Left cardiac atrium (tissue), 4 donors: ENCODE measurements around the gene CFAP157. TPM values are rescaled to one million over a fixed set of nuclear protein-coding genes. Genes with fewer than 3 reads are reported as not detected.

ENCODE experiments used
- ATAC-seq, 2 donors: fragments of 200-7000 bp; cut with Tn5 transposase; one replicate each; pipeline ENCODE4 v1.9.1; 2020; ENCODE audit warnings: mild to moderate bottlenecking in 2 of 2, moderate library complexity in 2 of 2
- DNase-seq: peaks from one replicate; pipeline ENCODE4 v3.0.0-alpha.2; 2020
- intact Hi-C, 2 donors: fragments of 100-400 bp; cut with DNase I; formaldehyde crosslinking; loops; one replicate each; pipeline versions ENCODE4 v1.14.1 to v1.15.1; 2022 to 2023
- long read RNA-seq: library from polyadenylated mRNA; unstranded; transcript quantifications from one replicate; pipeline ENCODE4 v2.0.0, GENCODE V29; 2021
- total RNA-seq, 2 donors: library from RNA; stranded (reverse); fragmentation: NEBNext Ultra II Directional; extraction: Animal tissue kit (Norgen Biotek cat#: 25700); gene quantifications; one replicate each; pipeline ENCODE4 v1.2.1, GENCODE V29; 2021
- donor health status: DM: no; HTN: yes; CAD: no.
- donor health status: DM: no; HTN: yes; CAD: no; lungs with severe emphysema.
- donor health status: DM: yes; HTN: yes; CAD: no.
- donor health status: Dilated cardiomyopathy.

CFAP157 gene
- not detected for total RNA-seq
- long read RNA-seq, partial matches to known transcripts, result 0 of 2 reads
- long read RNA-seq, other reads (novel, unspliced or antisense), result 2 of 2 reads

GRCh38 chr9:127706836-127707241 lies at the start of gene CFAP157:
TSS of gene CFAP157 (plus strand) at chr9:127706988. CDS start at chr9:127707032, 44 bp downstream.
- peak in 1 of 2 donors; percentile 33 for ATAC-seq
- intact Hi-C loops, result no loop called here
- DNase-seq, result no peak

GRCh38 chr9:127658428-127658827 lies 48.4 kb upstream of the CFAP157 start:
- ATAC-seq (no peak), DNase-seq (no peak)
- intact Hi-C loops, result no loop called here

DNA sequence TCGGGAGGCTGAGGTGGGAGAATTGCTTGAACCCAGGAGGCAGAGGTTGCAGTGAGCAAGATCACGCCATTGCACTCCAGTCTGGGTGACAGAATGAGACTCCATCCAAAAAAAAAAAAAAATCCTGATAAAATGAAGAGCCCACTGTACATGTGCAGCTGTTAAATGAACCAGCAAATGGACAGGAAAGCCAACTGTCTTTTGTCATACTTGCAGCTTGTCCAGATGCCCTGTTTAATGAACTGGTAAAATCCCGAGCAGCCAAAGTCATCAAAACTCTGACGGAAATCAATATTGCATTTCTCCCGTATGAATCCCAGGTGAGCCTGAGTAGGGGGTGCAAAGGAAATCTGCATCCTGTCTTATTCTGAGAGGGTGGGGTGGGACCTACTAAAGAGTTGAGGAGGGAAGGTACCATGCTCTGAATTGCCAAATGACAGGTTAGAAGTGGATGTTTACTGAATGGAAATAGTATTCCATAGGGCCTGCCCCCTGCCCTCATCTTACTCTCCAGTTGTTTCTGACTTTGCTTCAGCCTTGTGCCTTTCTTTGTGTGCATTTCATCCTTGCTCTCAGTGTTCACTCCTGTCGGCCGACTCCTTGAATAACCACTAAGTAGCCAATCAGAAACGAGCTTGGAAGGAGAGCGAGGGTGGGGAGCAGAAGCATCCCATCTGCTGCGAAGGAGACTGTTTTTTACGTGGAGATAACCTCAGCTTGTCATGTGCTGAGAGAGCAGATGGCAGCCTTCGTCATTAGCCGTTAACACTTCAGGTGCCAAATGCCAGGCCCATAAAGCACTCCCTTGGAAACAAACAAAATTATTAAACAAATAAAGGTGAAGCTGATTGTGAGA lies 45.7 kb upstream of the CFAP157 start:
- DNase-seq (no peak), ATAC-seq (no peak)
- intact Hi-C loops, result no loop called here

DNA sequence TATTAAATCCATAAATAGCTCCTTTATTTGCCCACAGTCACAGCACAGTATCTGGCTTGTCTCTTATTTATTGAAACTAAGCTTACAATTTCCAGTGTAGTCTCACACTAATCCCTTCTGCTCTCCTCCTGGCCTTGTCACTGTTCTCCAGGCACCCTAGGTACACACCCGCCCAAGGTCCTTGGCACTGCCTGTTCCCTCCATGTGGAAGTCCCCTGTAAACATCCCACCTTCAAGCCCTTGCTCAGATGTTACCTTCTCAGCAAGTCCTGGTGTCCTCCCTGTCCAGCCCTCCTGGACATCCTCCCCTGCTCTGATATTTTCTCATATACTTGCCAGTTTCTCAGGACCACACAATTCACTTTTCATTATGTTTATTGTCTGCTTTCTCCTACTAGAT lies 44.2 kb upstream of the CFAP157 start:
- intact Hi-C loops, result no loop called here
- ATAC-seq, result no peak
- DNase-seq, result no peak

GRCh38 chr9:127664324-127664677 lies 42.5 kb upstream of the CFAP157 start:
- intact Hi-C loops, result no loop called here
- DNase-seq (no peak), ATAC-seq (peak in 1 of 2 donors; percentile 35)

GRCh38 chr9:127664678-127665507 lies 41.9 kb upstream of the CFAP157 start:
- ATAC-seq, result peak; percentile 30 to 60
- DNase-seq, result peak; percentile 33
- intact Hi-C loops, result no loop called here

GRCh38 chr9:127667127-127667844 lies 39.5 kb upstream of the CFAP157 start:
- DNase-seq (no peak), ATAC-seq (no peak)
- intact Hi-C loops, result no loop called here

DNA sequence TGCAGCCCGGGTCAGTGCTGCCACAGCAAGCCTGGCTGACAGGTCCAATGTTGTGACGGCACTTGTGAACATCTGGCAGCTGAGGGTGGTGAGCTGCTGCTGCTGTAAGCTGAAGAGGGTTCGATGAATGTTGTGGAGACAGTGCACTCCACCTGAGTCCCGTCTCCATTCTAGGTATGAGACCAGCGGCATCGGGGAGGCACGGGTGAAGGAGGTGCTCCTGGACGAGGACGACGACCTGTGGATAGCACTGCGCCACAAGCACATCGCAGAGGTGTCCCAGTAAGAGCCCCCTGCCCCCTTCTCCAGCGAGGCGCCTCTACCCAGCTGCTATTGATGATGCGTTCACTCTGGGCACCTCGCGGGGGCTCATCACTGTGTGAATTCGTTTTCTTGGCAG lies 38.9 kb upstream of the CFAP157 start:
- DNase-seq (no peak), ATAC-seq (no peak)
- intact Hi-C loops, result no loop called here

- ATAC-seq (no peak), DNase-seq (no peak)
- intact Hi-C loops, result no loop called here
Measured at GRCh38 chr9:127673234-127673633, 33.6 kb upstream of the CFAP157 start.

- ATAC-seq, result peak in 1 of 2 donors; percentile 50
- DNase-seq, result no peak
- intact Hi-C loops, result no loop called here
Measured at GRCh38 chr9:127676638-127677037, 30.1 kb upstream of the CFAP157 start.

DNA sequence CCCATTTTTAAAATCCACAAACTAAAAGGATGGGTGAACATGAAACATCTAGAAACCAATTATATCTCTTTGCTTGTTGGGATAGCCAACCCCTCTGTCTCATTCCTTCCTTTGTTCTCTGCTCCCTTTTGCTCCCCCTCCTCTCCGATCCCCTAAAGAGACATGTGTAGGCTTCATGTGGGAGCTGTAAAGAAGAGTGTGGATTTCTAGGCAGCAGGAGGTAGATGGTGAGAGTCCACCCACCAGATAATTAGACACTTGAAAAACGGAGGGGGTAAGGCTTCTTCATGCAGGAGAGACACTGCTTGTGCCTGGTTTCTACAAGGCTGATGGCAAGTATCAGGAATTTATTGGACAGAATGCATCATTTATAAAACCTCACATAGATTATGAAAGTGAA lies 27.3 kb upstream of the CFAP157 start:
- ATAC-seq, result no peak
- intact Hi-C loops, result no loop called here
- DNase-seq, result no peak

GRCh38 chr9:127680226-127680625 lies 26.6 kb upstream of the CFAP157 start:
- intact Hi-C loops, result no loop called here
- DNase-seq, result no peak
- ATAC-seq, result no peak

DNA sequence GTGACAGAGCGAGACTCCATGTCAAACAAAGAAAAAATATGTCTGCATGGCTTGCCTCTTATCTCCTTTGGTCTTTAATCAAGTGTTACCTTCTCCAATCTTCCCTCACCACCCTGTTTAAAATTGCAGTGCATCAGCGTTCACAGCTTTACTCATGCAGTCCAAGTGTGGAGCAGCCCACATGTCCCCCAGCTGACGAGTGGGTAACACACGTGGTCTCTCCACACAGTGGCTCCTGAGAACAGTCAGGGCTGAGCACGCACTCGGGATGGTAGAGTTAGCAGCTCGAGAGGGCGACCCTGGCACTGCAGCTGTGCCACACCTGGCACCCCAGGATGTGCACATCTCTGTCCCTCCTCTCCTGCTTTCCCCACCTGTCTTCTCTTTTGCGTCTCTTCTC lies 25.9 kb upstream of the CFAP157 start:
- ATAC-seq (no peak), DNase-seq (no peak)
- intact Hi-C loops, result no loop called here

- no peak for ATAC-seq
- intact Hi-C loops, result no loop called here
- no peak for DNase-seq
Measured at GRCh38 chr9:127682351-127683136, 24.2 kb upstream of the CFAP157 start.

- no peak for ATAC-seq
- DNase-seq, result no peak
- intact Hi-C loops, result no loop called here
Measured at GRCh38 chr9:127683723-127684122, 23.1 kb upstream of the CFAP157 start.

- no peak for ATAC-seq
- DNase-seq, result no peak
- intact Hi-C loops, result no loop called here
Measured at GRCh38 chr9:127684576-127684975, 22.2 kb upstream of the CFAP157 start.

DNA sequence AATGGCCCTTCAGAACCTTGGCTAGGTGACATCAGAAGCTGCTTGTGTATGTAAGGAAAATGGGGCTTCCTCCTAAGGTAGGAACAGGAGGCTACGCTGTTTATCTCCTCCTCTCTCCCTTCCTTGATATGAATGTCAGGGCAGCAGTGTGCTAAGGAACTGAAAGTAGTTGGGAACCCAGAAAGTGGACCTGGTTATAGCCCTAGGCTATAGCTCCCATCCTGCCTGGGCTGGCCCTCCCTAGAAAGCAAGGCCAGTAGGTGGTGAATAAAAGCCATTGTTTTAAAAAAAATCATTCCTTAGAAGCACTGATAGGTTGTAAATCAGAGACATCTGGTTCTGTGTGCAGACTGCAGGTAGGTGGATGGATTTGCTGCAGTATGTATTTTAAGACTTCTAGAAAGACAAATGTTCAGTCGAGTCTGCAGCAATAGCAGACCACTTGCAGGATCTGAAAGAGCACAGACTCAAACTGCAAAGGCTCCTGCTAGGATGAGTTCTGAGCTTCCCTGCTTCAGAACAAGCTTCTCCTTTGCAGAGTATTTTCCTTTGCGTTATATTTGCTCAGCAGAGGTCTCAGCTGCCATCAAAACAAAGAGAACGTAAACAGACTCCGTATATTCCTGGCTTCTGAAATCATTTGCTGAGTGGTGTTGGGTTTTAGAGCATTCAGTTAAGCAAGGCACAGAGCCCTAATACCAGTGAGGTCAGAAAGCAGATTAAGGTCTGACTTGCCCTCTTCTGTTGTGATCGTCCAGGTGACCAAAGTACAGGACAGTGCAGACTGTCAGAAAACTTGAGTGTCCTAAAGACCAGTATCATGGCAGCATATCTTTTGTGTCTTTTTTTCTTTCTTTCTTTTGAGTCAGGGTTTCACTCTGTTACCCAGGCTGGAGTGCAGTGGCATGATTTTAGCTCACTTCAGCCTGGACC lies 20.1 kb upstream of the CFAP157 start:
- no peak for DNase-seq
- intact Hi-C loops, result no loop called here
- no peak for ATAC-seq
